Mammary epithelial cell (primary cell): ENCODE measurements around the gene UBE2R2.

Source experiments
- CTCF ChIP-seq, 2 donors: IDR thresholded peaks in 1 of 2; conservative IDR thresholded peaks in 1 of 2; 2 replicates each; pipeline ENCODE4 v1.5.1; 2011 to 2012; ENCODE audit warnings: inconsistent platforms in 2 of 2, low read length in 2 of 2, mild to moderate bottlenecking in 2 of 2, control low read depth in 1 of 2, low read depth in 1 of 2; ENCODE audit not compliant: insufficient read depth in 1 of 2; ENCODE audit errors: extremely low read depth in 1 of 2
- EZH2 ChIP-seq: IDR thresholded peaks from 2 replicates; pipeline ENCODE4 v1.6.1; 2012; ENCODE audit warnings: low read length, inconsistent platforms, borderline replicate concordance

- TF ChIP-seq CTCF (conservative IDR thresholded peaks at IDR 0.05 in 1 of 2, IDR thresholded peaks at IDR 0.05 in 1 of 2; ENCODE audit: extremely low read depth in 1 of 2, insufficient read depth in 1 of 2, low read depth in 1 of 2, low read length in 2 of 2), result no peak
- TF ChIP-seq EZH2, result no peak
These were observed 34.3 kb downstream of the UBE2R2 start for GRCh38 chr9:33851301-33851700.
